ENCODE data around the gene ALK.

ALK gene

GRCh38 chr2:29166242-29167039 lies 754.9 kb downstream of the ALK start:
- no peak overlapping the region for H3K9ac ChIP-seq (ENCODE audit: low read depth, low read length)
- no peak overlapping the region for H2AFZ ChIP-seq (ENCODE audit: low read depth, low read length)
- H3K36me3 ChIP-seq (ENCODE audit: insufficient read depth, low read length), result no peaks in the 10 kb centered on the region
- no peak overlapping the region for H3K4me3 ChIP-seq (ENCODE audit: low read depth in 1 of 2, low read length in 2 of 2)
- H4K20me1 ChIP-seq (ENCODE audit: insufficient read depth, low read length), result no peaks in the 10 kb centered on the region
- H3K79me2 ChIP-seq (ENCODE audit: insufficient read depth, low read length), result no peaks in the 10 kb centered on the region
- TF ChIP-seq CTCF (IDR thresholded peaks at IDR 0.05; ENCODE audit: borderline replicate concordance, extremely low read depth, low read length, poor library complexity, severe bottlenecking) (no peak), EZH2 (IDR thresholded peaks at IDR 0.05; ENCODE audit: borderline replicate concordance, low read depth, low read length, severe bottlenecking) (no peak)
- DNase-seq, result no peak
- no peak overlapping the region for H3K4me2 ChIP-seq (ENCODE audit: insufficient read depth, low read length)
- H3K27me3 ChIP-seq (ENCODE audit: insufficient read depth, low read length, poor library complexity), result peaks cover 5% of the 10 kb centered on the region
- no peaks in the 10 kb centered on the region for H3K9me3 ChIP-seq (ENCODE audit: insufficient read depth, low read length, severe bottlenecking)
- no peak overlapping the region for H3K27ac ChIP-seq (ENCODE audit: low read length)
- no peaks in the 10 kb centered on the region for H3K4me1 ChIP-seq (ENCODE audit: insufficient read depth, low read length)
- no peak for ATAC-seq (ENCODE audit: insufficient read depth, low read depth)

GRCh38 chr2:29165362-29166241 lies 755.8 kb downstream of the ALK start:
- Histone ChIP-seq H3K27ac (ENCODE audit: low read length) (no peak overlapping the region), H3K9ac (ENCODE audit: low read depth, low read length) (no peak overlapping the region)
- no peak for DNase-seq

GRCh38 chr2:29164091-29164846 lies 757.1 kb downstream of the ALK start:
- no peaks in the 10 kb centered on the region for H3K9me3 ChIP-seq (ENCODE audit: insufficient read depth, low read length, severe bottlenecking)
- H2AFZ ChIP-seq (ENCODE audit: low read depth, low read length), result no peak overlapping the region

More at GRCh38 chr2:29165362-29166241, 755.8 kb downstream of the ALK start:
- Histone ChIP-seq H4K20me1 (ENCODE audit: insufficient read depth, low read length) (no peaks in the 10 kb centered on the region), H3K79me2 (ENCODE audit: insufficient read depth, low read length) (no peaks in the 10 kb centered on the region), H3K4me1 (ENCODE audit: insufficient read depth, low read length) (no peaks in the 10 kb centered on the region), H3K9me3 (ENCODE audit: insufficient read depth, low read length, severe bottlenecking) (no peaks in the 10 kb centered on the region), H3K4me2 (ENCODE audit: insufficient read depth, low read length) (no peak overlapping the region), H2AFZ (ENCODE audit: low read depth, low read length) (no peak overlapping the region), H3K27me3 (ENCODE audit: insufficient read depth, low read length, poor library complexity) (peaks cover 6% of the 10 kb centered on the region), H3K36me3 (ENCODE audit: insufficient read depth, low read length) (no peaks in the 10 kb centered on the region), H3K4me3 (ENCODE audit: low read depth in 1 of 2, low read length in 2 of 2) (no peak overlapping the region)
- no peak for ATAC-seq (ENCODE audit: insufficient read depth, low read depth)
- TF ChIP-seq CTCF (IDR thresholded peaks at IDR 0.05; ENCODE audit: borderline replicate concordance, extremely low read depth, low read length, poor library complexity, severe bottlenecking) (no peak), EZH2 (IDR thresholded peaks at IDR 0.05; ENCODE audit: borderline replicate concordance, low read depth, low read length, severe bottlenecking) (no peak)

More at GRCh38 chr2:29164091-29164846, 757.1 kb downstream of the ALK start:
- Histone ChIP-seq H3K4me1 (ENCODE audit: insufficient read depth, low read length) (no peaks in the 10 kb centered on the region), H3K27ac (ENCODE audit: low read length) (no peak overlapping the region), H4K20me1 (ENCODE audit: insufficient read depth, low read length) (no peaks in the 10 kb centered on the region), H3K4me3 (ENCODE audit: low read depth in 1 of 2, low read length in 2 of 2) (no peak overlapping the region), H3K4me2 (ENCODE audit: insufficient read depth, low read length) (no peak overlapping the region), H3K27me3 (ENCODE audit: insufficient read depth, low read length, poor library complexity) (peaks cover 6% of the 10 kb centered on the region), H3K36me3 (ENCODE audit: insufficient read depth, low read length) (no peaks in the 10 kb centered on the region), H3K79me2 (ENCODE audit: insufficient read depth, low read length) (no peaks in the 10 kb centered on the region), H3K9ac (ENCODE audit: low read depth, low read length) (no peak overlapping the region)
- TF ChIP-seq EZH2 (IDR thresholded peaks at IDR 0.05; ENCODE audit: borderline replicate concordance, low read depth, low read length, severe bottlenecking) (no peak), CTCF (IDR thresholded peaks at IDR 0.05; ENCODE audit: borderline replicate concordance, extremely low read depth, low read length, poor library complexity, severe bottlenecking) (no peak)
- no peak for ATAC-seq (ENCODE audit: insufficient read depth, low read depth)
- DNase-seq, result no peak

Measured in DND-41 (cell line).